NK-92 treated with Interleukin-12 subunit alpha and Interleukin-12 subunit beta, amount 100 ng/mL, for 24 hours (cell line): ENCODE results near the gene SPATA21.
"Not testable (repeated sequence)": the region's sequence is repeated elsewhere in the genome, so short reads cannot be mapped to it uniquely, and the experiment has no call there.

Experiments
- DNase-seq: peaks from one replicate; lab custom pipeline; 2025; lab: John Stamatoyannopoulos, UW

SPATA21 gene

GRCh38 chr1:16383888-16384287 lies 53.3 kb downstream of the SPATA21 start:
- DNase-seq: no peak

DNA sequence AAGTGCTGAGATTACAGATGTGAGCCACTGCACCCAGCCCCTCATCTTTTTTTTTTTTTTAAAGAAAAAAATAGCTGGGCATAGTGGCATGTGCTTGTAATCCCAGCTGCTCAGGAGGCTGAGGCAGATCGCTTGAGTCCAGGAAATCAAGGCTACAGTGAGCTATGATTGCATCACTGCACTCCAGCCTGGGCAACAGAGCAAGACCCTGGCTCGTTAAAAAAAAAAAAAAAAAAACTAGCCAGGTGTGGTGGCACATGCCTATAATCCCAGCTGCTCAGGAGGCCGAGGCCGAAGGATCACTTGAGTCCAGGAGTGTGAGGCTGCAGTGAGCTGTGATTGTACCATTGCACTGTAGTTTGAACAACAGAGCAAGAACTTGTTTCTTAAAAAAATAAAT lies 56.4 kb downstream of the SPATA21 start:
- DNase-seq: no peak

- DNase-seq: no peak
Observed at GRCh38 chr1:16378443-16378842, 58.8 kb downstream of the SPATA21 start.

- DNase-seq: no peak
Observed at GRCh38 chr1:16376971-16377370, 60.3 kb downstream of the SPATA21 start.

GRCh38 chr1:16375521-16376340 lies 61.5 kb downstream of the SPATA21 start:
- no peak for DNase-seq

DNA sequence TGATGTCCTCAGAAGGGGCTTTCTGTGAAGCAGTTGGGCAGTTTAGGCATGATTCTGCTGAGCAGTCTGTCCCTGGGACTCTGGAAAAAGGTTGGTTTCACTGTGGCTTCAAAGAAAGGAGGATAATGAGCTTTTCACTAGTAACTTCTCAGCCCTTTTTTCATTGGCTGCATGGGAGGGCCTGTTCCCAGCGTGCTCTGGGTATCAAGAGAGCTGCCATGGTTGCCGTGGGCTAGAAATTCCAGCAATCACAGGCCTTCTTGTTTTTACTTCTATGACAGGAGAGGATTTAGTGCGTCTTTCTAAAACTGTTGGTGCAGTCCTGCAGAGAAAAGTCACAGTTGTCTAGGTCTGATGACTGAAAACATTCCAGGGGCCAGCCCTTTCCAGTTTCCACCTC lies 63.0 kb downstream of the SPATA21 start:
- no peak for DNase-seq

DNA sequence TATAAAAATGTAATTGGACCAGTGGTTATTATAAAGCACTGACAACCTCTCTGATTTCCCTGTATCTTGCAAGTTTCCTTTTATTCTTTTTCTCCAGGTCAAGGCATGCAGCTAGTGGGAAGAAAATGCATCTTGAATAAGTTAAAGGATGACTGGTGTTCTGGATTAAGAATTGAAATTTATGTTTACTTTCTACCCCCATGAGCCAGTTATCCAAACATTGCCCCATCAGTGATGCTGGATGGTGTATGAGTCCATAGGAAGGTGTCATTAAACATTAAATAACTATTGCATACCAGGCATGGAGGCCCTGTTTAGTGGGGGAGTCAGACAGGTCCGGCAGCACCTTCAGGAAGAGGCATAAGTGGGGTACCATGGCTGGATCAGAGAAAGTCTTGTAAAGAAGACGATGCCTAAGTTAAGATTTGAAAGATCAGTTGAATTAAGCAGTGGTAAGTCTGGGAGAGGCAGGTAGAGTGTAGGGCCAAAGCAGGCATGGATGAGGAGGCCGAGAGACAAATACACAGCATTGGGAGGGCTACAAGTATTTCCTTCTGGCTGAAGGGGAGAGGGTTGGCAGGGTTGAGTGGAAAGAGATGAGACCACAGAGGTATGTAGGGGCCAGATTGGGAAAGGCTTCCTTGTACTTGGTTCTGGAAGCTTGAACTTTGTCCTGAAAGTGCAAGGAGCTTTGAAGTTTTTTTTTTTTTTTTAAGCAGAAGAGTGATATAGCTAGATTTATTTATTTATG lies 64.5 kb downstream of the SPATA21 start:
- no peak for DNase-seq

GRCh38 chr1:16371725-16372124 lies 65.5 kb downstream of the SPATA21 start:
- no peak for DNase-seq

DNA sequence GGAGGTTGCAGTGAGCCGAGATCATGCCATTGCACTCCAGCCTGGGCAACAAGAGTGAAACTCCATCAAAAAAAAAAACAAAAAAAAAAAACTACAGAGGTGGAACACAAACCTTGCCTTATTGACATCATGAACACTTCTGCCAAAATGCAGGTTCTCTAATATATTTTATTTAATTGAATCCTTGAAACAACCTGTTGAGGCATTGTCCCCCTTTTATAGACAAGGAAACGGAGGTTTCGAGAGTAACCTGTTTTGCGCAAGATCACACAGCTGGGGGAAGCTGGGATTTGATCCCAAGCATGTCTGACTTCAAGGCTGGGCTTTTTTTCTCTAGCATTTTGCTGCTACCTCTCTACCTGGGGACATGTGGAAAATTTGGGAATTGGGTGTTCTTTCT lies 67.4 kb downstream of the SPATA21 start:
- DNase-seq: no peak

GRCh38 chr1:16367968-16368890 lies 69.0 kb downstream of the SPATA21 start:
- DNase-seq: no peak

DNA sequence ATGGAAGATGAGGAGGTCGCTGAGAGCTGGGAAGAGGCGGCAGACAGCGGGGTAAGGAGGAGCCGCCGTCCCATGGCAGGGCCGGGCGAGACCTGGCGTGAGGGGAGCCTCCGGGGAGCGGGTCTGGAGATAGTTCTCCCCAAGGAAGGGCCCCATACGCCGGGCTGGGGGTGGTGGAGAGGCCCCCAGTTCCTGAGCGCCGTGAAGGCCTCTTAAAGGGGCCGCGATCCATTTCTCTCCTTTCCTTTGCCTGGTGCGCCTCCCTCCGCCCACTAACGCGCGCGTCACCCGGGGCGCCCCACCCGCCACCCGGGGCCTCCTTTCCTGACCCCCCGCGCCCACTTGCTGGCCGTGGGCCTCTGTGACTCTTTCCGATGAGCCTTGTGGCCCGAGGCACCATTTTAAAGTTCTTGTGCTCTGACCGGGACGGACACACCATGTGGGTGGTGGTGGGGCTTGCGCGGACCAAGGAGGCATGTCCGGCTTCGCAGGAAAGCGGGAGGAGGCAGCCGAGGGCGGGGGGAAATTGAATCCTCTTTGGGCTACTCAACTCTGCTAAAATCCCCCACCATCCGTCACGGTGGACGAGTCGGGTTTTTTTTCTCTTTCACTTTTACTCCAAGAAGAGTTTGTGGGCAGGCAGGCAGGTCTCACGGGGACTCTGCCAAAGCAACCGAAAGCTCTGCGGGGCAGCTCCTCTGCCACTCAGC lies 69.8 kb downstream of the SPATA21 start:
- DNase-seq: peak; percentile 90

GRCh38 chr1:16366722-16367257 lies 70.4 kb downstream of the SPATA21 start, which contains the start of gene SZRD1:
Gene SZRD1 (plus strand): TSS chr1:16367242. CDS start chr1:16367258, 16 bp downstream.
- peak; percentile 94 for DNase-seq

DNA sequence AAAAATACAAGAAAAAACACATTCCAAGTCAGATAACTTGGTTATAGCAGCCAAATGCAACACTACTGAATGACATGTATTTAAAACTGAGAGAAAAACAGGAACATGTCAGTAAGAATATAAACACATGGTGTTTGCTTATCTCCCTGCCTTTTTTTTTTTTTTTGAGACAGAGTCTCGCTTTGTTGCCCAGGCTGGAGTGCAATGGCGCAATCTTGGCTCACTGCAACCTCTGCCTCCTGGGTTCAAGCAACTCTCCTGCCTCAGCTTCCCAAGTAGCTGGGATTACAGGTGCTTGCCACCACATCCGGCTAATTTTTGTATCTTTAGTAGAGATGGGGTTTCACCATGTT lies 72.1 kb downstream of the SPATA21 start:
- DNase-seq: not testable (repeated sequence)

DNA sequence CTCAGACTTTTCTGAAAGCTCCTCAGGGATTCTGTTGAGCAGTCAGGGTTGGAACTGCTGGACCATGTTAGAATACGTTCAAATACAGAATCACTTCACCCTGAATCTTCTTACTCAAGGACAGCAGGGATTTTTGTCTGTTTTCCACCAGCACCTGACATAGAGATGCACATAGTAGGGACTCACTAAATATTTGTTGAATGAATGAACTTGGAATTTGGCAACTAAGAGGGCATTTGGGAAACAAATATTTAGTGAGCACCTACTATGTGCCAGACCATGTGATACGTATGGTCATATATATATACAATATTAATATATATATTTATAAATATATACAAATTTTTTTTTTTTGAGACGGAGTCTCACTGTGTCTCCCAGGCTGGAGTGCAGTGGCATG lies 80.4 kb downstream of the SPATA21 start:
- no peak for DNase-seq

GRCh38 chr1:16354619-16355018 lies 82.6 kb downstream of the SPATA21 start:
- no peak for DNase-seq

DNA sequence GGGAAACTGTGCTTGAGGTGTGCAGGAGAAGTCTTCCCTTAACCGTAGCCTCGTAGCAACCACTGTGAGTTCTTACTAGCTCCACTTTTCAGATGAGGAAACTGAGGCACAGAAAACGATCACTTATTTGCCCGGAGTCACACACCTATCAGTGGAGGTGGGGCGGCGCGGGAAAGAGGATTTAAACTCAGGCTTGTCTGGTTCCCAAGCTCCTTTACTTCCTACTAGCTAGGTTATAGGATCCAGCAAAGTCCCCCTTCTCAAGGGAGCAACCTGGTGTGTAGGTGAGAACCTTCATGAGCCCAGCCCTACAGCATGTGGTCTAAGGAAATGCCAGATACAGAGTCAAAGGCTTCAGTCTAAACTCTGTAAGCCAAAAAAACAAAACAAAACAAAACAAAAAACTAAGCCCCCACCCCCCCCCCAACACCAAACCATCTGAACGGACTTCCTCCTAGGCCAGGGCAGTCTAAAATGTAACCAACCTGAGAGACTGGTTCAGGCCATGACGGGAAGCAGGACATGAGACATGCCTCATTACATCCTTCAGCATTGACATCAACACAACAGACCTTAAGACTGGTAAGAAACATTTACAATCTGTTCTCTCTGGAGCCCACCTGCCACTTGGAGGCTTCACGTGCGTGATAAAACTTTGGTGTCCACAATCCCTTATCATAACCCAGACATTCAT lies 84.2 kb downstream of the SPATA21 start:
- no peak for DNase-seq

- peak; percentile 86 for DNase-seq
Observed at GRCh38 chr1:16351994-16352841, 85.0 kb downstream of the SPATA21 start, which contains the start of gene FBXO42. Gene FBXO42 (minus strand): TSS chr1:16352480. CDS start chr1:16315418, 37,062 bp downstream.

DNA sequence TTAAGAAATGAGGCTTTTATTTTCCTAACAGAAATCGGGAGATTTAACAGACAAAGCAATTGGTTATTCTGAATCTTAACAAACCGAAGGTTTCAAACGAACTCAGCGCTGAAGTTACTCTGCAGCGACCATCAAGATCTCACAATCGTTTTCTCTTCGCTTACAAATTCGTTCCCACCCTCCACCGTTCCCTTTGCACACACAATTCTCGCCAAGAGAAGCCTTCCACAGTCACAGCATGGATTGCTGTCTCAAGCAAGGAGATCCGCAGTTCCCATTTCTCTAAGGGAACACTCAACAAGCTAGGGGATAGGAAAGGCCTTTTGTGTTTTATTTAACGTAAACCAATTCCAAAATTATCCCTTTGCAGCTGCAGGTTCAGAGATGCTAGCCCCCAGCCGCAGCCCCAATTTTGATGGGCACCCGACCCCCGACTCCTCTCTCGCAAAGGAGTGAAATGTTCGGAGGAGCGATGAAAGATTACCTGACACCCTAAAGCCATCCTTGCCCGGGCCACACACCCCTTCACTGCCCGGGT lies 85.7 kb downstream of the SPATA21 start:
- no peak for DNase-seq

DNA sequence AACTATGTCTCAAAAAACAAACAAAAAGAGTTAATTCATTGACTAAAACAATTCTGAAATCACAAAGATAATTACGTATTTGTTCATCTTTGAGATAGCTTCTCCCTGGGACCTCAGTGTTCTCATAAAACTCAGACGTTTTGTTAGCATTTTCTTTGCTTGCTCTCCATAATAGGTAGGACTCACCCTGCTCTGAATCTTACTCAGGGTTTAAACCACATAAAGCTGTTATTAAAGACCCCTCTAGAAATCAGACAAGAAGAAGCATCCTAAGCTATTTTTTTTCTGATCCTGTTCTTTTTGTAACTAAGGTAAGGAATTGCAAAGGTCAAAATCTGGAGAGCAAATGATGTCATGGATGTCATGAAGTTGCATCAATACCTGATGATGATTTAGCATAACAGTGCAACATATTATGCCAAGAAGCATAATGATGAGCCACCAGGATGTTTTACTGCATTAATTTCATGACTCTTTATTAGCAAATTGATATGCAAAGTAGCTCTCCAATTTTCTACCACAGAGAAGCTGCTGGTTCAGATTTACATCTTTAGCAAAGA lies 87.3 kb downstream of the SPATA21 start:
- DNase-seq: no peak
